HL-60 (cell line): Measurements from ENCODE around the gene ANKS6.

Experiments used
- DNase-seq, 2 experiments: peaks; one replicate each; pipeline ENCODE4 v3.0.0-alpha.2; 2010 to 2020; ENCODE audit warnings: low read depth in 1 of 2, low spot score in 1 of 2
- H3K27ac ChIP-seq: fragments of 250-450 bp; sonication (Bioruptor Pico); replicated peaks from 2 replicates; pipeline ENCODE4 v1.5.1; 2020; ENCODE audit warnings: mild to moderate bottlenecking, moderate library complexity
- H3K27me3 ChIP-seq: fragments of 250-450 bp; sonication (Bioruptor Pico); 2 replicates; pipeline ENCODE4 v1.5.1; 2021; ENCODE audit warnings: mild to moderate bottlenecking, moderate library complexity; ENCODE audit not compliant: insufficient read depth, poor library complexity, severe bottlenecking
- H3K4me3 ChIP-seq: replicated peaks from 2 replicates; pipeline ENCODE4 v1.5.1; 2011; ENCODE audit warnings: mild to moderate bottlenecking, control low read depth, low read length; ENCODE audit not compliant: insufficient read depth
- GABPA ChIP-seq: IDR thresholded peaks from 2 replicates; pipeline ENCODE4 v1.6.1; 2012; ENCODE audit warnings: low read depth
- POLR2AphosphoS5 ChIP-seq: IDR thresholded peaks from 2 replicates; pipeline ENCODE4 v1.6.1; 2012; ENCODE audit warnings: low read depth
- SPI1 ChIP-seq: IDR thresholded peaks from 2 replicates; pipeline ENCODE4 v1.6.1; 2012; ENCODE audit warnings: low read depth, mild to moderate bottlenecking, borderline replicate concordance
- TF ChIP-seq, protein P1 (sequence below): IDR thresholded peaks from one replicate; pipeline ENCODE4 v1.5.1; 2011; ENCODE audit warnings: low read length, control low read depth, inconsistent platforms; ENCODE audit not compliant: insufficient read depth
- TF ChIP-seq, protein P2 (sequence below): IDR thresholded peaks from 2 replicates; pipeline ENCODE4 v1.6.1; 2012; ENCODE audit warnings: low read depth; ENCODE audit not compliant: insufficient replicate concordance

Gene ANKS6

DNA sequence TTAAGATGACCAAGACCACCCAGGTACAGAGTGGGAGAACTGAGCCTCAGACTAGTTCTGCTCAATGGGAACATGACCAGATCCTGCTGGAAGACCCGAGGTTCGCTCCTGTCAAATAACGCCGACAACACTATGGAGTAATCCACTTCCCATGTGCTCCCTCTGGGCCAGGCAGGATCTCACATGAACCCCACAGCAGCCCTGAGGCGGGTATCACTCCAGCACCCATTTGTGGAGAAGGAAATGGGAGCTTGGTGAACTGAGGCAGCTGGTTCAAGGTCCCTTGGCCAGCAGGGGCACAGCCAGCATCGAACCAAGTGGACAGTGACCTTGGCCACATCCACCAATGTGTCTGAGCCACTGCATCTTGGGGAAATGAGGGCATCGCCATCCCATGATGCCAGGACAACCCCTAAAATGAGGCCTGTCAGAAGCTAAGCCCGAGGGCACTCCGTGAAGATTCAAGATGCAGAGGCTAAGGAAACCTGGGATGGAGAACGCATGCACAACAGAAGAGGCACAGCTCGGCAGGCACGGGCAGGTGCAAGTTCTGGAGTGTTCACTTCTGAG, 8.5 kb downstream of the ANKS6 start:
- no peak for DNase-seq
- no peak overlapping the region for H3K27ac ChIP-seq
- TF ChIP-seq POLR2AphosphoS5 (no peak), SPI1 (no peak), GABPA (no peak)
- TF ChIP-seq, protein P1, sequence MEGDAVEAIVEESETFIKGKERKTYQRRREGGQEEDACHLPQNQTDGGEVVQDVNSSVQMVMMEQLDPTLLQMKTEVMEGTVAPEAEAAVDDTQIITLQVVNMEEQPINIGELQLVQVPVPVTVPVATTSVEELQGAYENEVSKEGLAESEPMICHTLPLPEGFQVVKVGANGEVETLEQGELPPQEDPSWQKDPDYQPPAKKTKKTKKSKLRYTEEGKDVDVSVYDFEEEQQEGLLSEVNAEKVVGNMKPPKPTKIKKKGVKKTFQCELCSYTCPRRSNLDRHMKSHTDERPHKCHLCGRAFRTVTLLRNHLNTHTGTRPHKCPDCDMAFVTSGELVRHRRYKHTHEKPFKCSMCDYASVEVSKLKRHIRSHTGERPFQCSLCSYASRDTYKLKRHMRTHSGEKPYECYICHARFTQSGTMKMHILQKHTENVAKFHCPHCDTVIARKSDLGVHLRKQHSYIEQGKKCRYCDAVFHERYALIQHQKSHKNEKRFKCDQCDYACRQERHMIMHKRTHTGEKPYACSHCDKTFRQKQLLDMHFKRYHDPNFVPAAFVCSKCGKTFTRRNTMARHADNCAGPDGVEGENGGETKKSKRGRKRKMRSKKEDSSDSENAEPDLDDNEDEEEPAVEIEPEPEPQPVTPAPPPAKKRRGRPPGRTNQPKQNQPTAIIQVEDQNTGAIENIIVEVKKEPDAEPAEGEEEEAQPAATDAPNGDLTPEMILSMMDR: no peak
- TF ChIP-seq, protein P2, sequence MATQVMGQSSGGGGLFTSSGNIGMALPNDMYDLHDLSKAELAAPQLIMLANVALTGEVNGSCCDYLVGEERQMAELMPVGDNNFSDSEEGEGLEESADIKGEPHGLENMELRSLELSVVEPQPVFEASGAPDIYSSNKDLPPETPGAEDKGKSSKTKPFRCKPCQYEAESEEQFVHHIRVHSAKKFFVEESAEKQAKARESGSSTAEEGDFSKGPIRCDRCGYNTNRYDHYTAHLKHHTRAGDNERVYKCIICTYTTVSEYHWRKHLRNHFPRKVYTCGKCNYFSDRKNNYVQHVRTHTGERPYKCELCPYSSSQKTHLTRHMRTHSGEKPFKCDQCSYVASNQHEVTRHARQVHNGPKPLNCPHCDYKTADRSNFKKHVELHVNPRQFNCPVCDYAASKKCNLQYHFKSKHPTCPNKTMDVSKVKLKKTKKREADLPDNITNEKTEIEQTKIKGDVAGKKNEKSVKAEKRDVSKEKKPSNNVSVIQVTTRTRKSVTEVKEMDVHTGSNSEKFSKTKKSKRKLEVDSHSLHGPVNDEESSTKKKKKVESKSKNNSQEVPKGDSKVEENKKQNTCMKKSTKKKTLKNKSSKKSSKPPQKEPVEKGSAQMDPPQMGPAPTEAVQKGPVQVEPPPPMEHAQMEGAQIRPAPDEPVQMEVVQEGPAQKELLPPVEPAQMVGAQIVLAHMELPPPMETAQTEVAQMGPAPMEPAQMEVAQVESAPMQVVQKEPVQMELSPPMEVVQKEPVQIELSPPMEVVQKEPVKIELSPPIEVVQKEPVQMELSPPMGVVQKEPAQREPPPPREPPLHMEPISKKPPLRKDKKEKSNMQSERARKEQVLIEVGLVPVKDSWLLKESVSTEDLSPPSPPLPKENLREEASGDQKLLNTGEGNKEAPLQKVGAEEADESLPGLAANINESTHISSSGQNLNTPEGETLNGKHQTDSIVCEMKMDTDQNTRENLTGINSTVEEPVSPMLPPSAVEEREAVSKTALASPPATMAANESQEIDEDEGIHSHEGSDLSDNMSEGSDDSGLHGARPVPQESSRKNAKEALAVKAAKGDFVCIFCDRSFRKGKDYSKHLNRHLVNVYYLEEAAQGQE: no peak
- H3K4me3 ChIP-seq: no peak overlapping the region
- H3K27me3 ChIP-seq: no peaks in the 10 kb centered on the region

DNA sequence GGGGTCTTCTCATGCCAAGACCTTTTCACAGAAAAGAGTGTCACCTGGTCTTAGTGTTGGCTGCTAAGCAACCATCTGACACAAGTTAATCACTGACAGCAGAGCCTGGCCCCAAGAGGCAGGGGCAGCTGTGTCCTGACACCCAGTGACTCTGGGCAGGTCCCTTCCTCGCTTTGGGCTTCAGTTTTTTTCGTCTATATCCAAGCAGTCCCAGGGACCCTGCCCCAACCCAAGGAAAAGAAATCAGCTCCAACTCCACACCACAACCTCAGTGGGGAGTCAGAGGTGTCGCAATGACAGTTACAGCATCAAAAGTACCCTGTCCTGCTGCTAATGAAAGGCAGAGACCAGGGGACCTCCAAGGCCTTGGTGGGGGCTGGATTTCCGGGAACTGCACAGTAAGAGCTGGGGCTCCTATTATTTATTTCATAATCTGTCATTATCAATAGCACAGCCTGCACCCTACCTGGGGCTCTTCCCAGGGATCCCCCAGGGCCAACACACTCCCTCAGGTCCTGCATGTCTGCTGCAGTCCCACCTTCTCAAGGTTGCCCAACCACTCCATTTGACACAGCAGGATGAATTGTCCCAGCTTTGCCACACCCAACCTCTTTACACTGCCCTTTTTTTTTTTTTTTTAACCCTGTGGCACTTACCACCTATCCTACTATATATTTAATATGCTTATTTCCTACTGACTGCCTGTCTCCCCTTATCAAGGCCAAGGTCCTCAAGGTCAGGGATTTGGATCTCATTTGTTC, 9.4 kb downstream of the ANKS6 start:
- no peak for DNase-seq
- Histone ChIP-seq H3K4me3 (no peak overlapping the region), H3K27ac (no peak overlapping the region), H3K27me3 (no peaks in the 10 kb centered on the region)
- TF ChIP-seq POLR2AphosphoS5: no peak
- no peak for TF ChIP-seq SPI1
- TF ChIP-seq, protein P1: no peak
- TF ChIP-seq, protein P2: no peak
- TF ChIP-seq GABPA: no peak

DNA sequence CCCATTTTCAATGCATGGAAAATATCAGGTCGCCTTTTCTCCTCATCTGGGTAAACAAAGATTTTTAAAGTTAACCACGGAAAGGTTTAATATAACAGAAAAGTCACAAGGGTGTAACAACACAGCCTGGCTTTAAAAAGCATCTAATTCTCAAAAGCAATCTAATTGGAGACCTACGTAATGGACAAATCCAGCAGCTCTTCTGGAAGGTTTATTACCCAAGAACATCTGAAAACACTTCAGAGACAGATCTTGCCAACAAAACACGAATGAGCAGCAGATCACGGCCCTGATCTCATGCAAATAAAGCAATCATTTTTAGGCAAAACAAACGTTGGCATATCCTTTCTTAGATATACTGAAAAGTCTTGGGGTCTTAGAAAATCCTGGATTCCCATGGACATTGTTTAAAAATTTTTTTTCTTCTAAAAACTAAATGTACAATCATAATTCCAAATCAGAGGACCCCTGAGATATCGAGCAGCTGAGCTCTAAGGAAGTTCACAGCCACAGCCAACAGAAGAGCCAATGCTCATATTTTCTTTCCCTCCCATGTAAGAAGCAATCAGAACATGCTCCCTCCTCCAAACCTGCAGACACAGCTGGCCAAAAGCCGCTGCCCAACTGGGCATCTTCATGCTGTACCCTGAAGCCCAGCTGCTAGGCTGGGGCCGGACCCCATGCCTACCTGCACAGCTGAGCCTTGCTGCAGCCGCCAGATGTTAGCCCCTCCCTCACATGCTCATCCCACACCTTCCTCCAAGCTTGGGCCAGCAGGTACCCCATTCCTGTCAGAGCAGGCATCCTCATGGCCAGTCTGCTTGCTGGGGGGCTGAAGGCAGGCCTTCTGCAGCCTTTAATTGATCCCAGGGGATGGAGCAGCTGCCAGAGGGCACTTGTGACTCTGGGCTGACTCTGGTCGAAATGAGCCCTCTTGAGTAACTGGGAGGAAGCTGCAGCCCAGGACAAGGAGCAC, 11.2 kb downstream of the ANKS6 start:
- no peak for DNase-seq
- Histone ChIP-seq H3K27ac (no peak overlapping the region), H3K27me3 (no peaks in the 10 kb centered on the region), H3K4me3 (no peak overlapping the region)
- TF ChIP-seq, protein P2: no peak
- no peak for TF ChIP-seq SPI1
- TF ChIP-seq POLR2AphosphoS5: no peak
- TF ChIP-seq GABPA: no peak
- TF ChIP-seq, protein P1: no peak
